ENCODE results near the gene TDO2.
"Not testable (repeated sequence)": the region's sequence is repeated elsewhere in the genome, so short reads cannot be mapped to it uniquely, and the experiment has no call there.

The TDO2 gene

GRCh38 chr4:155889946-155890345 lies 13.6 kb upstream of the TDO2 start:
- ChIA-PET CTCF (interaction anchor here (0.7 kb wide), 2 partner anchors 36 to 64 kb away, joined by 3 to 4 read pairs; partner anchors contain the start of gene CTSO), POLR2A (no interaction called here)
- no peak for DNase-seq (ENCODE audit: extremely low spot score)
- TF ChIP-seq SP1 (IDR thresholded peaks at IDR 0.05) (no peak), PKNOX1 (IDR thresholded peaks at IDR 0.05) (no peak), HDGF (IDR thresholded peaks at IDR 0.05; ENCODE audit: borderline replicate concordance) (no peak), LEF1 (IDR thresholded peaks at IDR 0.05; ENCODE audit: borderline replicate concordance) (no peak), NFRKB (IDR thresholded peaks at IDR 0.05) (no peak), FOXM1 (IDR thresholded peaks at IDR 0.05; ENCODE audit: borderline replicate concordance) (no peak), FOXK2 (IDR thresholded peaks at IDR 0.05) (no peak), ZNF384 (IDR thresholded peaks at IDR 0.05) (no peak), CTBP1 (IDR thresholded peaks at IDR 0.05; ENCODE audit: borderline replicate concordance) (no peak), ELF4 (IDR thresholded peaks at IDR 0.05) (no peak), SUZ12 (IDR thresholded peaks at IDR 0.05) (no peak), BHLHE40 (IDR thresholded peaks at IDR 0.05; ENCODE audit: borderline replicate concordance) (no peak), FOXA1 (IDR thresholded peaks at IDR 0.05) (no peak), ARNT (IDR thresholded peaks at IDR 0.05) (no peak), TARDBP (IDR thresholded peaks at IDR 0.05) (no peak), L3MBTL2 (conservative IDR thresholded peaks at IDR 0.05) (no peak)

GRCh38 chr4:155891058-155891457 lies 12.4 kb upstream of the TDO2 start:
- no peak for DNase-seq (ENCODE audit: extremely low spot score)
- TF ChIP-seq SUZ12 (IDR thresholded peaks at IDR 0.05) (no peak), PKNOX1 (IDR thresholded peaks at IDR 0.05) (no peak), ELF4 (IDR thresholded peaks at IDR 0.05) (no peak), LEF1 (IDR thresholded peaks at IDR 0.05; ENCODE audit: borderline replicate concordance) (no peak), FOXA1 (IDR thresholded peaks at IDR 0.05) (no peak), SP1 (IDR thresholded peaks at IDR 0.05) (no peak), CTBP1 (IDR thresholded peaks at IDR 0.05; ENCODE audit: borderline replicate concordance) (no peak), HDGF (IDR thresholded peaks at IDR 0.05; ENCODE audit: borderline replicate concordance) (no peak), TARDBP (IDR thresholded peaks at IDR 0.05) (no peak), ZNF384 (IDR thresholded peaks at IDR 0.05) (no peak), L3MBTL2 (conservative IDR thresholded peaks at IDR 0.05) (no peak), FOXM1 (IDR thresholded peaks at IDR 0.05; ENCODE audit: borderline replicate concordance) (no peak), FOXK2 (IDR thresholded peaks at IDR 0.05) (no peak), ARNT (IDR thresholded peaks at IDR 0.05) (no peak), NFRKB (IDR thresholded peaks at IDR 0.05) (no peak), BHLHE40 (IDR thresholded peaks at IDR 0.05; ENCODE audit: borderline replicate concordance) (no peak)
- CTCF ChIA-PET: no interaction called here
- POLR2A ChIA-PET: no interaction called here

GRCh38 chr4:155898371-155898770 lies 5.1 kb upstream of the TDO2 start:
- DNase-seq (ENCODE audit: extremely low spot score); POLR2A ChIA-PET: not testable (repeated sequence)
- CTCF ChIA-PET: interaction anchor here (0.5 kb wide), 1 partner anchor 9 kb away, joined by 3 read pairs; no protein-coding TSS in a partner anchor

DNA sequence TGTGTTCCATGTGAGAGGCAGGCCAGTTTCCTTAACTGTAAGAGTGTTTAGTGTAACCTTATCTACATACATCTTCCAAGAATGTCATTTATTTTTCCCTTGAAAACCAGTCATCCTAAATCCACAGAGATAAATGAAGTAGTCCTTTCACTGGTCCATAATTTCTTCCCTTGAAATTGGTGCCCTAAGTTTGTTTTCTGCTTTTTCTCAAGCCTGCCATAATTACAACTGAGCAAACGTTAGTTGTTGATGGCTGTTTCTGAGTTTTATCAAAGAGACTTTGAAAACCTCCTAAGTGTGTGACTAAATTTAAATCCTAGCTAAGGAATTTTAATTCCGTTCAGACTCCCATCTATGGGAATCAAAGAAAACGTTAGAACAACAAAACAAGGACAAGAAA lies 3.6 kb upstream of the TDO2 start:
- DNase-seq (ENCODE audit: extremely low spot score): no peak
- TF ChIP-seq ZNF384 (IDR thresholded peaks at IDR 0.05) (no peak), HDGF (IDR thresholded peaks at IDR 0.05; ENCODE audit: borderline replicate concordance) (no peak), FOXA1 (IDR thresholded peaks at IDR 0.05) (no peak), FOXM1 (IDR thresholded peaks at IDR 0.05; ENCODE audit: borderline replicate concordance) (no peak), ARNT (IDR thresholded peaks at IDR 0.05) (no peak), CTBP1 (IDR thresholded peaks at IDR 0.05; ENCODE audit: borderline replicate concordance) (no peak), SP1 (IDR thresholded peaks at IDR 0.05) (no peak), L3MBTL2 (conservative IDR thresholded peaks at IDR 0.05) (no peak)
- ChIA-PET CTCF (no interaction called here), POLR2A (no interaction called here)

DNA sequence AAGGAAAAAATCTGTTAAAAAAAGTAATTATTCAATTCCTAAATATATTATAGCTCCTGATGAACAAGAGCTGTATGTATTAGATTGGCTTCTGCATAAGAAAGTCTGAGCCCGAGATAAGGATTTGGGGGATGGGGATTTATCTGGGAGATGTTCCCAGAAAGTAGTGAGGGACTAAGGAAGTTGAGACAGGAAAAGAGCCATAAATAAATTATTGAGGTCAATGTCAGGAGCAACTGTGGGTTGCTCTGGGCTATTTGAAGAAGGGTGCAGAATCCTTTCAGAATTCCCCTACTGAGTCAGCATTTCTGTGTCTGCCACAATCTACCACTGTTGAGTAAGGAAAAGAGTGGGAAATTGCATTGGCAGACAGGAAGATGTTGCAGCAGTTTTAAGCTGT lies 3.1 kb upstream of the TDO2 start:
- TF ChIP-seq FOXK2 (IDR thresholded peaks at IDR 0.05) (no peak), PKNOX1 (IDR thresholded peaks at IDR 0.05) (no peak), CTBP1 (IDR thresholded peaks at IDR 0.05; ENCODE audit: borderline replicate concordance) (no peak), L3MBTL2 (conservative IDR thresholded peaks at IDR 0.05) (no peak), SP1 (IDR thresholded peaks at IDR 0.05) (no peak)
- CTCF ChIA-PET: no interaction called here
- POLR2A ChIA-PET: no interaction called here
- no peak for DNase-seq (ENCODE audit: extremely low spot score)

DNA sequence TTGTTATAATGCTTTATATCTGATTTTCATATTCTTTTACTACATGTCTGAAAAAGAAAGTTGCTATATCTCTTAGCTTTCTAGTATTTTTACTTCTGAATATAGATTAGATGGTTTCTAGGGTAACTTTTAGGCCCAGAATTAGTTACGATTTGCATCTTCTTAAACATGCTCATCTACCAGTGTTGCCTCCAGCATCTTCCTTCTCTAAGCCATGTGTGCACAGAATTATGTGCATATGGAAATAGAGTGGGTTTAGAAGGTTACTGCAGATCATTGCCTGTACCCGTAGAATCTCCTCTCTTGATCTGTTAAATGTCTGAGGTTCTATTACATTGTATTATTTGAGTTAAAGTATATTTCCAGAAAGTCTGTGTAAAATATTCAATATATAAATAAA lies 2.5 kb upstream of the TDO2 start:
- no peak for TF ChIP-seq L3MBTL2 (conservative IDR thresholded peaks at IDR 0.05)
- TF ChIP-seq ARNT (IDR thresholded peaks at IDR 0.05): no peak
- no peak for TF ChIP-seq PKNOX1 (IDR thresholded peaks at IDR 0.05)
- TF ChIP-seq LEF1 (IDR thresholded peaks at IDR 0.05; ENCODE audit: borderline replicate concordance): no peak
- TF ChIP-seq SUZ12 (IDR thresholded peaks at IDR 0.05): no peak
- TF ChIP-seq FOXK2 (IDR thresholded peaks at IDR 0.05): no peak
- TF ChIP-seq TARDBP (IDR thresholded peaks at IDR 0.05): no peak
- TF ChIP-seq NFRKB (IDR thresholded peaks at IDR 0.05): no peak
- TF ChIP-seq FOXM1 (IDR thresholded peaks at IDR 0.05; ENCODE audit: borderline replicate concordance): no peak
- ChIA-PET POLR2A (no interaction called here), CTCF (no interaction called here)
- no peak for DNase-seq (ENCODE audit: extremely low spot score)
